GM12891 (cell line): ENCODE data around the gene SOWAHA.

Experiments
- DNase-seq: peaks from one replicate; pipeline ENCODE4 v3.0.0; 2011; ENCODE audit warnings: low spot score; ENCODE audit not compliant: insufficient read length
- FAIRE-seq: peaks from 2 replicates; lab custom pipeline; 2011; peaks lifted over from hg19 to GRCh38; lab: Jason Lieb, UNC
- PAX5 ChIP-seq: IDR thresholded peaks from 2 replicates; pipeline ENCODE4 v1.6.1; 2011; ENCODE audit warnings: low read length, moderate library complexity, mild to moderate bottlenecking; ENCODE audit not compliant: insufficient read depth, severe bottlenecking
- POLR2A ChIP-seq: IDR thresholded peaks from 2 replicates; pipeline ENCODE4 v1.6.1; 2011; ENCODE audit warnings: low read depth, low read length, control low read depth
- POLR2AphosphoS5 ChIP-seq: IDR thresholded peaks from 2 replicates; pipeline ENCODE4 v1.6.1; 2011; ENCODE audit warnings: low read depth, low read length, control low read depth
- POU2F2 ChIP-seq: IDR thresholded peaks from 2 replicates; pipeline ENCODE4 v1.6.1; 2011; ENCODE audit warnings: low read depth, mild to moderate bottlenecking, control low read depth, low read length, moderate library complexity
- SPI1 ChIP-seq: IDR thresholded peaks from 2 replicates; pipeline ENCODE4 v1.6.1; 2011; ENCODE audit warnings: low read depth, low read length, control low read depth
- TAF1 ChIP-seq: IDR thresholded peaks from 2 replicates; pipeline ENCODE4 v1.6.1; 2011; ENCODE audit warnings: low read depth, low read length, control low read depth

The SOWAHA gene

GRCh38 chr5:132772291-132773070, 40.6 kb upstream of the SOWAHA start:
- DNase-seq (no peak), FAIRE-seq (no peak)
- no peak for TF ChIP-seq POLR2AphosphoS5
- no peak for TF ChIP-seq POU2F2
- TF ChIP-seq PAX5: no peak
- no peak for TF ChIP-seq POLR2A
- TF ChIP-seq SPI1: no peak
- no peak for TF ChIP-seq TAF1

DNA sequence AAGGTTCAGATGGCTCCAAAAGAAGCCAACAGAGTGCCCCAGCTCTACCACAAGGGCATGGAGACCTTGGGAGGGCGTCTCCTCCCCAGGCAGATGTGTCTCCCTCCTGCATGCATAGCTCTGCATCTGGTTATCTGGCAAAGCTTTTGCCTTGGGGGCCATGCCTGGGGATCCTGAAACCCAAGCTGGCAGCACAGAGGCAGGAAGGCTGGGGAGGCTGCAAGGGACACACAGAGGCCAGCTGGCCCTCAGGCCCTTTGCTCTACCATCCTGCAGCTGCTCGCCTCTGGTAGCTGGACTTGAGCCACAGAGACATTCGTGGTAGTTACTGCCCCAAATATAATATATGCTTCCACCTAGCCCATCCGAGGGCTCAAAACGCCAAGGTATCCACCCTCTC, 40.0 kb upstream of the SOWAHA start:
- no peak for DNase-seq

GRCh38 chr5:132773601-132774355, 39.3 kb upstream of the SOWAHA start:
- TF ChIP-seq POLR2AphosphoS5 (no peak), SPI1 (no peak), POU2F2 (no peak), PAX5 (no peak), TAF1 (no peak), POLR2A (no peak)
- no peak for DNase-seq
- FAIRE-seq: no peak

More for the DNA sequence above, 40.0 kb upstream of the SOWAHA start:
- TF ChIP-seq POLR2AphosphoS5: no peak
- FAIRE-seq: no peak

DNA sequence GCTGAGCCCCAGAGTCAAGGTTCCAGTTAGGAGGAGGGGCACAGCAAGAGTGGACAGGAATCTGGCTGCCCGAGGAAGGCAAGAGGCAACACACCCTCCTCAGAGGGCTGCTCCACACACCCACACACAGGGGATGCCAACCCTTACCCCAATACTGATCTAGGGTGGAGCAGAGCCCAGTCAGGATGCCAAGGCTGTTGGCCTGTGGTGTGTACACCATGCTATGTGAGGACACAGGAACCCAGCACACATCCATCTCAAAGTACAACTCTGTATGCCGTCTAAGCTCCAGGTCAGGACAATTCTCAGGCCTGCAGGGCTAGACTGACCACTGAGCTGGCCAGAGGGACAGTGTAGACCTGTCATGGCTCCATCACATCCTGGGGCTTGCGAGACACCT, 38.7 kb upstream of the SOWAHA start:
- FAIRE-seq (no peak), DNase-seq (no peak)
- TF ChIP-seq TAF1 (no peak), POU2F2 (no peak), POLR2A (no peak), SPI1 (no peak), POLR2AphosphoS5 (no peak), PAX5 (no peak)

GRCh38 chr5:132774896-132775295, 38.2 kb upstream of the SOWAHA start:
- no peak for DNase-seq
- FAIRE-seq: no peak
- TF ChIP-seq POU2F2 (no peak), PAX5 (no peak)

- FAIRE-seq (no peak), DNase-seq (no peak)
- TF ChIP-seq POLR2A: no peak
- TF ChIP-seq POU2F2: no peak
- no peak for TF ChIP-seq POLR2AphosphoS5
- TF ChIP-seq TAF1: no peak
- TF ChIP-seq SPI1: no peak
- no peak for TF ChIP-seq PAX5
Observed at GRCh38 chr5:132775476-132775961, 37.6 kb upstream of the SOWAHA start.

GRCh38 chr5:132776131-132776937, 36.8 kb upstream of the SOWAHA start:
- FAIRE-seq (no peak), DNase-seq (no peak)
- TF ChIP-seq POU2F2 (no peak), TAF1 (no peak), SPI1 (no peak), POLR2A (no peak), PAX5 (no peak), POLR2AphosphoS5 (no peak)

GRCh38 chr5:132776938-132777208, 36.2 kb upstream of the SOWAHA start:
- TF ChIP-seq POLR2A (no peak), POU2F2 (no peak), PAX5 (no peak)
- FAIRE-seq: no peak
- no peak for DNase-seq

DNA sequence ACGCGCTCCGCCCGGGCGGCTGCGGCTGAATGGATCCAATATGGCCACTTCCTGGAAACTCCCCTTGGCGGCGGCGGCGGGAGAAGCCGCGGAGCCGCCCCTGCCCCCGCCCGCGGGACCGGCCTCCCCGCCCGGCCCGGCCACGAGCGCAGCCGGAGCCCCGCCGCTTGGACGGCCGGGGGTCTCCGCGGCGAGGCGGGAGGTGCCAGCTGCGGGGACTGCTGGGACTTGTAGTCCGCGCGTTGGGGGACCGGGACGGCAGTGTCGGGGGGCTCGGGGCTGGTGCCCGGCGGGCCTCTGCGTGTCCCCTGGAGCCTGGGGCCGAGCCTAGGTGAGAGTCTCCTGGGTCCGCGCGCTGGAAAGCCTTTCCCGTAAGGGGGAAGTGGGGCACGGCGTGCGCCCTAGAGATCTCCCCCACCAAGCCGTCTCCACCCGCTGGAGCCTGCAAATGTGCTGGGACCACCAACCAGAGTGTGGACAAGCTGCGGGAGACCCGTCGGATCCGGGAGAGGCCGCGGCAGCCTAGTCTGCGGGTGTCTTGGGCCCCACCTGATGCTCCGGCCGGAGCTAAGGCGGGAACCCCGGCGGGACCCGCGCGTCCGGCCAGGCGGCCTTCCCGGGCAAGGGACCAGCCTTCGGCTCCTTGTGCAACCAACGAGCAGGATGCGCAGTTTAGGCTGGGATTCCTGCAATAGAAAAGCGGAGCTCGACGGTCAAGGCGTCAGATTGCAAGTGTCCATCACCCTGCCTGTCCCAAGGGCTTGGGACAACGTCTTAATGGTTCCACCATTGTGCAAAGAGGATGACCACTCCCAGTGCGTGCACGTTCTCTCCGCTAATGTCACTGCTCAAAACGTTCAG, 35.7 kb upstream of the SOWAHA start, which contains the start of gene SEPTIN8:
Gene SEPTIN8 (minus strand): TSS at position 31 of the 861 bp plus-strand sequence. CDS start 102 bp downstream, outside the sequence.
- TF ChIP-seq PAX5 (peak; percentile 64), TAF1 (peak; percentile 23; the same call in 1 of the 2 replicates), POLR2AphosphoS5 (no peak)
- FAIRE-seq (no peak), DNase-seq (peak; percentile 80)
